HG03095 (cell line): ENCODE results near the gene OSBPL9.
"Not testable (repeated sequence)": the region's sequence is repeated elsewhere in the genome, so short reads cannot be mapped to it uniquely, and the experiment has no call there.

Source experiments
- ATAC-seq: cut with Tn5 transposase; IDR thresholded peaks from one replicate; pipeline ENCODE4 v1.9.1; 2021; ENCODE audit warnings: moderate library complexity; ENCODE audit not compliant: unreplicated experiment

The OSBPL9 gene

GRCh38 chr1:51663105-51663504 is 46.2 kb downstream of the OSBPL9 start:
- ATAC-seq = no peak

- no peak for ATAC-seq
Observed at GRCh38 chr1:51663721-51664120, 46.8 kb downstream of the OSBPL9 start.

GRCh38 chr1:51664421-51665240 is 47.7 kb downstream of the OSBPL9 start:
- no peak for ATAC-seq

GRCh38 chr1:51666478-51666877 is 49.6 kb downstream of the OSBPL9 start:
- ATAC-seq = no peak

GRCh38 chr1:51667561-51667960 is 50.7 kb downstream of the OSBPL9 start:
- no peak for ATAC-seq

GRCh38 chr1:51669272-51669671 is 52.4 kb downstream of the OSBPL9 start:
- no peak for ATAC-seq

- ATAC-seq = no peak
Observed at GRCh38 chr1:51669816-51670215, 52.9 kb downstream of the OSBPL9 start.

- no peak for ATAC-seq
Observed at GRCh38 chr1:51671527-51672325, 54.8 kb downstream of the OSBPL9 start.

GRCh38 chr1:51673279-51673678 is 56.4 kb downstream of the OSBPL9 start:
- ATAC-seq = no peak

GRCh38 chr1:51675177-51675780 is 58.4 kb downstream of the OSBPL9 start:
- ATAC-seq = no peak

- no peak for ATAC-seq
Observed at GRCh38 chr1:51679435-51679834, 62.5 kb downstream of the OSBPL9 start.

- ATAC-seq = no peak
Observed at GRCh38 chr1:51684776-51685175, 67.9 kb downstream of the OSBPL9 start.

- no peak for ATAC-seq
Observed at GRCh38 chr1:51686450-51686849, 69.6 kb downstream of the OSBPL9 start.

- ATAC-seq = no peak
Observed at GRCh38 chr1:51689075-51689440, 72.2 kb downstream of the OSBPL9 start.

- no peak for ATAC-seq
Observed at GRCh38 chr1:51689643-51690042, 72.8 kb downstream of the OSBPL9 start.

GRCh38 chr1:51690285-51690961 is 73.5 kb downstream of the OSBPL9 start:
- ATAC-seq = no peak

- no peak for ATAC-seq
Observed at GRCh38 chr1:51691920-51692319, 75.0 kb downstream of the OSBPL9 start.

GRCh38 chr1:51693419-51694155 is 76.7 kb downstream of the OSBPL9 start:
- no peak for ATAC-seq

- no peak for ATAC-seq
Observed at GRCh38 chr1:51697166-51697565, 80.3 kb downstream of the OSBPL9 start.

- ATAC-seq = no peak
Observed at GRCh38 chr1:51699391-51699790, 82.5 kb downstream of the OSBPL9 start.

- not testable (repeated sequence) for ATAC-seq
Observed at GRCh38 chr1:51701782-51702181, 84.9 kb downstream of the OSBPL9 start.
